ENCODE measurements around the gene RUNX2. TPM values are rescaled to one million over a fixed set of nuclear protein-coding genes. Genes with fewer than 3 reads are reported as not detected.

The RUNX2 gene
- polyA plus RNA-seq, 1 donor from 2014 or later, result not detected

- Histone ChIP-seq H3K9me3 (ENCODE audit: low read length) (no peaks in the 10 kb centered on the region), H2AFZ (ENCODE audit: low read depth, low read length) (no peak overlapping the region), H3K36me3 (ENCODE audit: insufficient read depth, low read length) (no peaks in the 10 kb centered on the region), H3K4me2 (ENCODE audit: low read length) (no peak overlapping the region), H3K27ac (ENCODE audit: low read length) (no peak overlapping the region), H4K20me1 (ENCODE audit: insufficient read depth) (no peaks in the 10 kb centered on the region), H3K4me3 (ENCODE audit: low read length) (no peak overlapping the region), H3K9me2 (ENCODE audit: insufficient read depth, low read length) (no peaks in the 10 kb centered on the region), H3F3A (ENCODE audit: insufficient read depth, low read length, poor library complexity, severe bottlenecking) (no peaks in the 10 kb centered on the region), H3K27me3 (ENCODE audit: insufficient read depth, low read depth, low read length) (no peaks in the 10 kb centered on the region), H3K79me2 (replicated peaks; ENCODE audit: insufficient read depth, low read length) (no peaks in the 10 kb centered on the region), H3K9ac (ENCODE audit: low read length) (no peak overlapping the region)
- TF ChIP-seq POLR2AphosphoS5 (IDR thresholded peaks at IDR 0.05) (no peak), EZH2 (IDR thresholded peaks at IDR 0.05; ENCODE audit: borderline replicate concordance, insufficient read depth, low read length, poor library complexity, severe bottlenecking) (no peak), SMC3 (conservative IDR thresholded peaks at IDR 0.05; ENCODE audit: poor library complexity) (no peak), MXI1 (conservative IDR thresholded peaks at IDR 0.05; ENCODE audit: poor library complexity, severe bottlenecking) (no peak), TAF1 (IDR thresholded peaks at IDR 0.05; ENCODE audit: low read depth) (no peak)
Measured at GRCh38 chr6:45509426-45509825, 181.3 kb downstream of the RUNX2 start.

- Histone ChIP-seq H3K4me2 (ENCODE audit: low read length) (no peak overlapping the region), H4K20me1 (ENCODE audit: insufficient read depth) (no peaks in the 10 kb centered on the region), H3K27ac (ENCODE audit: low read length) (no peak overlapping the region)
Measured at GRCh38 chr6:45512717-45513116, 184.6 kb downstream of the RUNX2 start.

More at GRCh38 chr6:45512717-45513116, 184.6 kb downstream of the RUNX2 start:
- H3K9me3 ChIP-seq (ENCODE audit: low read length), result no peaks in the 10 kb centered on the region
- no peak overlapping the region for H3K9ac ChIP-seq (ENCODE audit: low read length)
- TF ChIP-seq TAF1 (IDR thresholded peaks at IDR 0.05; ENCODE audit: low read depth) (no peak), SMC3 (conservative IDR thresholded peaks at IDR 0.05; ENCODE audit: poor library complexity) (no peak), RAD21 (conservative IDR thresholded peaks at IDR 0.05) (no peak), EZH2 (IDR thresholded peaks at IDR 0.05; ENCODE audit: borderline replicate concordance, insufficient read depth, low read length, poor library complexity, severe bottlenecking) (no peak), CTCF (IDR thresholded peaks at IDR 0.05; ENCODE audit: poor library complexity, severe bottlenecking) (no peak), MXI1 (conservative IDR thresholded peaks at IDR 0.05; ENCODE audit: poor library complexity, severe bottlenecking) (no peak), REST (IDR thresholded peaks at IDR 0.05; ENCODE audit: borderline replicate concordance) (no peak), EP300 (conservative IDR thresholded peaks at IDR 0.05; ENCODE audit: poor library complexity, severe bottlenecking) (no peak), POLR2AphosphoS5 (IDR thresholded peaks at IDR 0.05) (no peak)
- no peak overlapping the region for H2AFZ ChIP-seq (ENCODE audit: low read depth, low read length)
- H3F3A ChIP-seq (ENCODE audit: insufficient read depth, low read length, poor library complexity, severe bottlenecking), result no peaks in the 10 kb centered on the region
- H3K79me2 ChIP-seq (replicated peaks; ENCODE audit: insufficient read depth, low read length), result no peaks in the 10 kb centered on the region
- H3K4me3 ChIP-seq (ENCODE audit: low read length), result no peak overlapping the region
- no peaks in the 10 kb centered on the region for H3K9me2 ChIP-seq (ENCODE audit: insufficient read depth, low read length)
- H3K27me3 ChIP-seq (ENCODE audit: insufficient read depth, low read depth, low read length), result no peaks in the 10 kb centered on the region
- H3K36me3 ChIP-seq (ENCODE audit: insufficient read depth, low read length), result no peaks in the 10 kb centered on the region
